Renal cortical epithelial cell (primary cell): ENCODE measurements around the gene UNC13C. TPM values are rescaled to one million over a fixed set of nuclear protein-coding genes. Genes with fewer than 3 reads are reported as not detected.
"Not testable (repeated sequence)": the region's sequence is repeated elsewhere in the genome, so short reads cannot be mapped to it uniquely, and the experiment has no call there.

Source experiments
- DNase-seq: peaks from one replicate; pipeline ENCODE4 v3.0.0-alpha.2; 2011; ENCODE audit warnings: low read depth
- total RNA-seq: library from RNA; depleted of rRNA; stranded (reverse); fragments of >200 nt; gene quantifications from 2 replicates; pipeline ENCODE4 v1.2.3, GENCODE V29; 2014

Gene UNC13C
- under 0.01 TPM in 1 of 2 replicates, not detected in the other for total RNA-seq

- DNase-seq, result peak; percentile 1
Observed at GRCh38 chr15:53978253-53978906, at the start of gene UNC13C. Gene UNC13C, plus strand, starts transcription at chr15:53978441. Its CDS starts 34,463 bp downstream, at chr15:54012904.

- no peak for DNase-seq
Observed at GRCh38 chr15:53936137-53936536, 42.1 kb upstream of the UNC13C start.

GRCh38 chr15:53937632-53938031 is 40.6 kb upstream of the UNC13C start:
- DNase-seq, result not testable (repeated sequence)

- DNase-seq, result no peak
Observed at GRCh38 chr15:53950572-53950971, 27.7 kb upstream of the UNC13C start.

- DNase-seq, result no peak
Observed at GRCh38 chr15:53955396-53955795, 22.8 kb upstream of the UNC13C start.

- DNase-seq, result peak; percentile 12
Observed at GRCh38 chr15:53962646-53963561, 15.3 kb upstream of the UNC13C start.

- no peak for DNase-seq
Observed at GRCh38 chr15:53963801-53964200, 14.4 kb upstream of the UNC13C start.

- no peak for DNase-seq
Observed at GRCh38 chr15:53974121-53974520, 4.1 kb upstream of the UNC13C start.

- peak; percentile 33 for DNase-seq
Observed at GRCh38 chr15:53974813-53975212, 3.4 kb upstream of the UNC13C start.

- peak; percentile 41 for DNase-seq
Observed at GRCh38 chr15:53976844-53977392, 1.3 kb upstream of the UNC13C start.

- DNase-seq, result no peak
Observed at GRCh38 chr15:53979051-53979788, 979 bp downstream of the UNC13C start.

GRCh38 chr15:53980021-53980420 is 1.8 kb downstream of the UNC13C start:
- DNase-seq, result no peak

GRCh38 chr15:53982071-53982680 is 3.9 kb downstream of the UNC13C start:
- no peak for DNase-seq

GRCh38 chr15:53982876-53983275 is 4.6 kb downstream of the UNC13C start:
- no peak for DNase-seq

- DNase-seq, result no peak
Observed at GRCh38 chr15:53984221-53984620, 6.0 kb downstream of the UNC13C start.

GRCh38 chr15:53985562-53985961 is 7.3 kb downstream of the UNC13C start:
- DNase-seq, result no peak

- no peak for DNase-seq
Observed at GRCh38 chr15:53987480-53987879, 9.2 kb downstream of the UNC13C start.

- no peak for DNase-seq
Observed at GRCh38 chr15:54007256-54007655, 29.0 kb downstream of the UNC13C start.

- no peak for DNase-seq
Observed at GRCh38 chr15:54011656-54012055, 33.4 kb downstream of the UNC13C start.

- no peak for DNase-seq
Observed at GRCh38 chr15:54014067-54014655, 35.9 kb downstream of the UNC13C start.

- DNase-seq, result no peak
Observed at GRCh38 chr15:54017251-54017650, 39.0 kb downstream of the UNC13C start.
